HG03457 (cell line): Measurements from ENCODE around the gene RBM7.

ENCODE experiments used
- ATAC-seq: cut with Tn5 transposase; IDR thresholded peaks from one replicate; pipeline ENCODE4 v1.9.1; 2021; ENCODE audit warnings: moderate number of reproducible peaks; ENCODE audit not compliant: unreplicated experiment

Gene RBM7

GRCh38 chr11:114447444-114447843 is 47.0 kb downstream of the RBM7 start:
- no peak for ATAC-seq

DNA sequence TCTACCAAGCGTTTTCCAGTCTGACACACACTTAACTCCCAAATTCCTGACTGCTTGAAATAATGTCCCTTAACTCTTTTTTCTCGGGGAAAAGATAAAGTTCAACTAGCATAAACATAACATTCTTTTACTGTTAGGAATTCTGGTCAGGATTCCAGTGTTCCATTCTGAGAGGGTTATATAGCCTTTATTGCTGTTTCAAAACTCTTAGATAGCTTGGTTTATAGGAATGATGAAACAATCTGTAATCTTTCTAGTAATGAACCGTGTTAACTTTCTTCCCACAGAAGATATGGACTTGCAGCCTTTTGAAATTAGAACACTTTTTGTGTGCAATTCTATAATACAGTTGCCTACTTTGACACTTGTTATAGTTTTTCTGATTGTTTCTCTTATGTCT is 47.4 kb downstream of the RBM7 start:
- ATAC-seq: no peak

DNA sequence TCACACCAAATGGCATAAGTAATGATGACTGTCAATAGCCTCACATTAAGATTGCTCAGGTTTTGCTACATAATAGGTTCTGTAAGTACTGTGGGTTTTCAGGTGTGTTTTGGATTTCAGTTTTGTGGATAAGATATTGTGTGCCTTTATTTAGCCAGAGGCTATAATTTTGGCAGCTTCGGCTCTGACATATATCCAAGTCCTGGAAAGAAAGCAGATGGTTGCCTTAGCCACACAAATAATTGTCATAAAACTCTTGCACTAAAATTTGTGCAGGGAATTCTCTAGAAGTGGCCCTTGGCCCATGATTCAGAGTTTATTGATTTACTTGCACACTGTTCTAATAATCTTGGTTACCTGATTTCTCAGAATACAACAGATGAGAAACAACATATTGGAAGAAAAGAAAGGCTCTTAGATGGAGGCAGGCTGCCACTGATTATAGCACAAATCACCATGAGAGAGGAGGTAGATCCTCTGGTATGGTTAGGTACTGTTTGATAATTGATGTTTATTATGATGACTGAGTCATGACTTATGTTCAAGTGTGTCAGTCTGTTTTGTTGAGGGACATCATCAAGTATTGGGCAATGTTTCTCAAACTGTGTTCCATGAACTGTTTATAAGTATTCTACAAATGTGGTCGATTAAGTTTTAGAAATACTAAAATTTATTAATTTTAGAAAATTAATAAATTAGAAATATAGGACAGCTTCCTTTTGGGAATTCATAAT is 48.5 kb downstream of the RBM7 start:
- no peak for ATAC-seq

DNA sequence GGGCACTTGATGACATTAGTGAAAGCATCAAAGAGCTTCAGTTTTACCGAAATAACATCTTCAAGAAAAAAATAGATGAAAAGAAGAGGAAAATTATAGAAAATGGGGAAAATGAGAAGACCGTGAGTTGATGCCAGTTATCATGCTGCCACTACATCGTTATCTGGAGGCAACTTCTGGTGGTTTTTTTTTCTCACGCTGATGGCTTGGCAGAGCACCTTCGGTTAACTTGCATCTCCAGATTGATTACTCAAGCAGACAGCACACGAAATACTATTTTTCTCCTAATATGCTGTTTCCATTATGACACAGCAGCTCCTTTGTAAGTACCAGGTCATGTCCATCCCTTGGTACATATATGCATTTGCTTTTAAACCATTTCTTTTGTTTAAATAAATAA is 49.4 kb downstream of the RBM7 start:
- no peak for ATAC-seq

GRCh38 chr11:114452399-114452798 is 51.9 kb downstream of the RBM7 start:
- ATAC-seq: no peak
